Measurements from ENCODE around the gene PEX26. TPM values are rescaled to one million over a fixed set of nuclear protein-coding genes. Genes with fewer than 3 reads are reported as not detected.
"Not testable (repeated sequence)": the region's sequence is repeated elsewhere in the genome, so short reads cannot be mapped to it uniquely, and the experiment has no call there.

Gene PEX26
- 10 to 100 TPM; 51.3 to 68.3 (median 58.2) TPM for total RNA-seq

DNA sequence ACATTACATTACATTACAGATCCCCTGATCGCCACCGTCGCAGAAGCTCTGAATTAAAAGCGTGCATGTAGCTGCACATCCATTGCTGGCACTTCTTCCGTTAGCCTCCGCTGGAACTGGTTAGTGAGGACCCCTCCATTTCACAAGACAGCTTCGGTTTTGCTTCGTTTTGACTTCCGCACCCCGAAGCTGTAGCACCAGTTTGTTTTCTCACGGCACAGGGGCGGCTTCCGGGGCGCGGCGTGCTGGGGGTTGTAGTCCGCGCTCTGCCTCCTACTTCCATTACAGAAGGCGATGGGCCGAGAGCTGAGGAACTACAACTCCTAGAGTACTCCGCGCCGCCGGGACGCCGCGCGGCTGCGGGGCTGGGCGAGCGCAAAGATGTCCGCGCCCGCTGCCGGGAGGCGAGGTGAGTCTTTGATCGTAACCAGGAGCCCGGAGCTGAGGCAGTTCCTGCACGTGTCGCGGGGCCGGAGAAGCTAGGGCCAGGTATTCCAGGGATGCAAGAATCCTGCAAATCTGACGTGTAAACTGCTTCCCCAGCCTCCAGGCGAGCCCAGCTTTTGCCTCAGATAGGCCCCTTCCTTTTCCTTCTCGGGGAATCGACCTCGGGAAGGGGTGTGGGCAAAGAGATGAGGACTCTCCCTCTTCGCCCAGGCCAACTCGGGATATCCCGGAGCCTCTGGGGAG, at the start of gene PEX26:
Gene PEX26 (plus strand): TSS at position 352 of the 690 bp plus-strand sequence. CDS start 387 bp downstream, outside the sequence.
- H3K9me3 Mint-ChIP-seq = peaks cover 3% of the 10 kb centered on the region
- no peaks in the 10 kb centered on the region for H3K27me3 Mint-ChIP-seq (ENCODE audit: low read depth)
- peaks cover 33% of the 10 kb centered on the region for H3K36me3 Mint-ChIP-seq (ENCODE audit: insufficient read depth)
- DNase-seq = peak; percentile 89
- peak; percentile 99 to 100 for ATAC-seq
- peak within 1 kb of the TSS; percentile 98 for H3K4me3 Mint-ChIP-seq
- H3K4me1 Mint-ChIP-seq (ENCODE audit: low read depth) = peaks cover 50% of the 10 kb centered on the region

DNA sequence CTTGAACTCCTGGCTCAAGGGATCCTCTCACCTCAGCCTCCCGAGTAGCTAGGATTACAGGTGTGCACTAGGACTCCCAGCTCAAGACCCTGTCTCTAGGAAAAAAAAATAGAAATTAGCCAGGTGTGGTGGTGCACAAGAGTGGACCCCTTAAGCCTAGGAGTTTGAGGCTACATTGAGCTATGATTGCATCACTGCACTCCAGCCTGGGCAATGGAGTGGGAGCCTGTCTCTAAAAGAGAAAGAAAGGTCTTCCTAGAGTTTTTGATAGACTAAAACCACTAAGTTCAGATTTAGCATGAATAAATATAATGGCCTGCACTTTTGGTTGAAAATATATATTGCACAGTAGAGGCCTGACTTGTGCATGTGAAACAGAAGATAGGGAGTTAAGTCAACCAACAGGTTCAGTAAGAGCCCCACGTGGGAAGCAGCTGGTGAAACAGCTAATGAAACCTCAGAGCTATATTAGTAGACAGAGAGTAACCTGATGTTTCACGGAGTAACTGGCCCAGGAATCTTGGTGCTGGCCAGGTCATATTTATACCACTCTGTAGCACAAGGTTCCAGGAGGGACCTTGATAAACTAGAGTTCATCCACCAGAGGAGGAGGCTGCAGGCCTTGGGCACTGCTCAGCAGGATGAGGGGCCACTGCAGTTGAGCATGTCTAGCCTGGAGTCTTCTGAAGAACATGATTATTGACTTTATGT, 48.8 kb upstream of the PEX26 start:
- no peak for ATAC-seq
- peaks cover 29% of the 10 kb centered on the region for H3K27me3 Mint-ChIP-seq (ENCODE audit: low read depth)
- H3K4me3 Mint-ChIP-seq = no peak overlapping the region
- no peak for DNase-seq
- no peaks in the 10 kb centered on the region for H3K36me3 Mint-ChIP-seq (ENCODE audit: insufficient read depth)
- H3K9me3 Mint-ChIP-seq = no peaks in the 10 kb centered on the region
- peaks cover 7% of the 10 kb centered on the region for H3K4me1 Mint-ChIP-seq (ENCODE audit: low read depth)

DNA sequence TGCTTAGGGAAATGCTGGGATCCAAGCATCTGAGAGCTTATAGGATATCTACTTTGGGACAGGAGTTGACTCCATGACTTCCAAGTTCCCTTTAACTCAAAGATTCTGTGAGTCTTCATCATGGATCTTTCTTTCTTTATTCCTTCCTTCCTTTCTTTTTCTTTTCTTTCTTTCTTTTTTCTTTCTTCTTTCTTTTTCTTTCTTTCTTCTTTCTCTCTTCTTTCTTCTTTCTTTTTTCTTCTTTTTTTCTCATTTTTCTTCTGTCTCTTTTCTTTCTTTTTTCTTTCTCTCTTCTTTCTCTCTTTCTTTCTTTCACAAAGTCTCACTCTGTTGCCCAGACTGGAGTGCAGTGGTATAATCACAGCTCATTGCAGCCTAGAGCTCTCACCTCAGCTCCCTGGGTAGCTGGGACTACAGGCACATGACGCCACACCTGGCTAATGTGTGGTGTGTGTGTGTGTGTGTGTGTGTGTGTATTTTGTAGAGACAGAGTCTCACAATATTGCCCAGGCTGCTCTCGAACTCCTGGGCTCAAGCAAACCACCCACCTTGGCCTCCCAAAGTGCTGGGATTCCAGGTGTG, 48.0 kb upstream of the PEX26 start:
- Mint-ChIP-seq H3K4me1 (ENCODE audit: low read depth) (peaks cover 4% of the 10 kb centered on the region), H3K9me3 (no peaks in the 10 kb centered on the region), H3K27me3 (ENCODE audit: low read depth) (peaks cover 25% of the 10 kb centered on the region), H3K4me3 (no peak overlapping the region), H3K36me3 (ENCODE audit: insufficient read depth) (no peaks in the 10 kb centered on the region)
- no peak for DNase-seq
- ATAC-seq = no peak

DNA sequence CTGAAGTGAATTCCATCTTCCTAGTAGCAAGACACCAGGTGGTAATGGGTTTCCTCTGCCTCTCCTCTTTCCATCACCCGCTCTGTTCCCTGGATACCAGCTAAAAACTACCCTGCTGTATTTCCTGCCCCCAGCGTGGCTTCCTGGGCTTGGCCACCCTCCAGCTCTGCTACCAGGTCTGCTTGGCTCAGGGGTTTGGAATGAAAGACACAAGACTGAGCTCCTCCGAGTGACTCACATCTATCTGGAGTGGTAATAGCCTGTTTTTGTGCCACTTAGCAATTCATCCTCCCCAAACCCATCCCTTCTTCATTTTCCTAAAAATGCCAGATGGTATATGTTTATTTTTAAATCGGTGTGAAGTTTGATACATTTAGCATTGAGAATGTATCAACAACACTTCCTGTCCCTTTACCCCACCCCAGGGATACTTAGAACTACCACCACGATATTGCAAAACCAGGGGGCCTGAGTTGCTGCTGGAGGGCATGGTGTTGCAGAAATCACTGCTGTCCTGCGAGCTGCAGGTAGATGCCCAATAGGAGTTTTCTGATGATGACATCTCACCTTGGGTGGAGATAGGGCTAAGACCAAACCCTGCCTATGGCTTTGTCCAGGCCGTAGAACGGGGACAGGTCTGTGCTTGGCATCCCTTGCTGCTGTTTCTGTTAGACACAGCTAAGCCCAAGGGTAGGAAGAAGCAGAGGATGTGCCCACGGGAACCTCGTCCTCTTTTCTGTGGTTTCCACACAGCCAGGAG, 45.9 kb upstream of the PEX26 start:
- no peaks in the 10 kb centered on the region for H3K9me3 Mint-ChIP-seq
- no peaks in the 10 kb centered on the region for H3K36me3 Mint-ChIP-seq (ENCODE audit: insufficient read depth)
- H3K27me3 Mint-ChIP-seq (ENCODE audit: low read depth) = peaks cover 10% of the 10 kb centered on the region
- DNase-seq (no peak), ATAC-seq (no peak)
- H3K4me1 Mint-ChIP-seq (ENCODE audit: low read depth) = no peaks in the 10 kb centered on the region
- no peak overlapping the region for H3K4me3 Mint-ChIP-seq

DNA sequence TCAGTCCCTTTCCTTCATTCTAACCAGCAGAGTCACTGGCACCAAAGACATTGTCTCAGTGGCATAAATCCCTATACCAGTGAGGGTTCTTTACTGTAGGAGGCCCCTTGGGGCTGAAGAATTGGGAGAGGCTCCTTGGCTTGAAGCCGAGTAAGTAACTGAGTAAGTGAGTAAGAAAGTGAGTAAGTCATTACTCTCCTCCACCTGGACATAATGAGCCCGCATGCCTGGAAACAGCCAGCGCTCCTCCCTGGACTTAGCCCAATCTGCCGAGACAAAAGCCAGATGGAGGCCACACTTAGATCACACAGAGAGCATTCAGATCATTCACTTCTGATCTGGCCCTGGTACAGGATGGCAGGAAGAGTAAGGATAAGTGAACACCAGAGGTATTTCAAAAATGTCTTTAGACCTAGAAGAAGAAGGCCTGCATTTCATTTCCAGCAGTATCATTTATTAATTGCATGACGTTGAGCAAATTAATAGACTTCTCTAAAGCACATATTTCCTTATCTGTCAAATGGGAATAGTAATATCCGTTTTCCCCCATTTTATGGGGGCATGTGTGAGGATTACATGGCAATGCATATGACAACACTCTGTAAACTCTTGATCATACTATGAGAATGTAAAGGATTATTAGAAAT, 45.2 kb upstream of the PEX26 start:
- DNase-seq (no peak), ATAC-seq (no peak)
- H3K4me3 Mint-ChIP-seq = no peak overlapping the region
- H3K27me3 Mint-ChIP-seq (ENCODE audit: low read depth) = peaks cover 8% of the 10 kb centered on the region
- H3K9me3 Mint-ChIP-seq = no peaks in the 10 kb centered on the region
- no peaks in the 10 kb centered on the region for H3K4me1 Mint-ChIP-seq (ENCODE audit: low read depth)
- no peaks in the 10 kb centered on the region for H3K36me3 Mint-ChIP-seq (ENCODE audit: insufficient read depth)

DNA sequence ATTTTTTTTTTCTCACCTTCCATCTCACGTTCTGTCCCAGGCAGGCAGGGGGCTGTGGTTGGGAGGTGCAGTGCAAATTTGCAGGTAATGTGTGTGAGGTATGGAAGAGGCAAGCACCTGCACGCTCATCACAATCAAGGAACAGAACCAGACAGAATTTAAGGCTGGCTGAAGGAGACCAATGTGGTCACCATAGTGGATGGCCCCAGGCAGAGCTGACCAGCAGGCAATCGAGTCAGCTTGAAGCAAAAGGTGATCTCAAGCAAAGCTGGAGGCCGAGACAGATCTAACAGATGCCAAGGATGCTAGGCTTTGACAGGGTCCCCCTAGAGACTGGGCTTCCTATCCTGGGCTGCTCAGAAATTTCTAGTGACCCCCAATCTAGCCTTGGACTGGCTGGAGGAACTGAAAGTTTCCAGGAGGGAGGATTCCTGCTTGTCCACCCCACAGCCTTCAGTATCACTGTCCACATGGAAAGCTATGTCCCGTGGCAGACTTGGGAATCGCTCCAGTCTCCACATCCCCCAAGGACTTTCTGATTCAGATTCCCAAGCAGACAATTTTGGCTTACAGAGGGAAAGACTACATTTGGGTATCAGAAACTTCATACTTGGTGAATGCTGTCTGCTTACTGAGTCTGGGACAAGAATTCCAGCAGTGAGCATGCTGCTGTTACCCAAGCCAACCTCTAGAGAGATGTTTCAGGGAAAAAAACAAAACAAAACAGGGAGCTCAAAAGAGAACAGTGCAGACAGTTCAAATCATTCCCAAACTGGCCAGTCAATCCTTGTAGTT, 44.4 kb upstream of the PEX26 start:
- DNase-seq (no peak), ATAC-seq (no peak)
- Mint-ChIP-seq H3K9me3 (no peaks in the 10 kb centered on the region), H3K4me3 (no peak overlapping the region), H3K36me3 (ENCODE audit: insufficient read depth) (no peaks in the 10 kb centered on the region), H3K27me3 (ENCODE audit: low read depth) (peaks cover 7% of the 10 kb centered on the region), H3K4me1 (ENCODE audit: low read depth) (no peaks in the 10 kb centered on the region)

DNA sequence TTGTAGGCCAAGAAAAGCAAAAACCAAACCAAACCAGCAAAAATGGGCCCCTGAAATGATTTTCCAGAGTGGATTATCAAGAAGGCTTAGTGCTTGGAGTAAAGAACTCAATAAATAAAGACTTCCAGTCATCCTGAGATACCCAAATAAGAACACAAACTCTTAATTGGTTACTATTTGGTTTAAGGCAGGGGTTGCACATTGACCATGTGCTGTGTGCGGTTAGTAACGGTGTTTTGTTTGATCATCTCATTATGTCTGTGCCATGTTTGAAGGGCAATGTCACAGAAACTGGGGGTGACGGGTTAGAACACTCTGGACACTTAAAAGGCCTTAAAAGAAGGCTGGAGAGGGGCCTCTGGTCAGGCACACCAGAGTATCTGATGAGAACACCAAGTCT, 43.7 kb upstream of the PEX26 start:
- DNase-seq = no peak
- no peak for ATAC-seq
- no peak overlapping the region for H3K4me3 Mint-ChIP-seq
- H3K36me3 Mint-ChIP-seq (ENCODE audit: insufficient read depth) = no peaks in the 10 kb centered on the region
- H3K4me1 Mint-ChIP-seq (ENCODE audit: low read depth) = no peaks in the 10 kb centered on the region
- H3K27me3 Mint-ChIP-seq (ENCODE audit: low read depth) = peaks cover 8% of the 10 kb centered on the region
- no peaks in the 10 kb centered on the region for H3K9me3 Mint-ChIP-seq

DNA sequence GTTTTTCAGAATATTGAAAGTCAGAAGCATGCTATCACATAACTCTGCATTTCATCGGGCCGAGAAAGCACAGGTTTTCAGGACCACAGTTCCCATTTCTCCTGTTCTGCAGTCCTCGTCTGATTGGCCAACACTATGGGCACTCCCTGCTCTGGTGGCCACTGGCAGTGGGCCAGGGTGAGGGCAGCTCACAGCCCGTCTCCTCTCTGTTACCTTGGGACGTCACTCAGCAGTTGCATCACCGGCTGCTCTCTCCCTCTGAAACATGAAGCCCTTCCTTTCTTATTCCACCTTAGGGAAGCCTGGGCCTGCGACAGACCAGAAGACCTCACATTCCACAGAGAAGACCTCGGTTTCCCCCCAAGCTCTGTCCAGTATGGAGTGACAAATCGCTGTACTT, 42.0 kb upstream of the PEX26 start:
- H3K4me3 Mint-ChIP-seq = no peak overlapping the region

DNA sequence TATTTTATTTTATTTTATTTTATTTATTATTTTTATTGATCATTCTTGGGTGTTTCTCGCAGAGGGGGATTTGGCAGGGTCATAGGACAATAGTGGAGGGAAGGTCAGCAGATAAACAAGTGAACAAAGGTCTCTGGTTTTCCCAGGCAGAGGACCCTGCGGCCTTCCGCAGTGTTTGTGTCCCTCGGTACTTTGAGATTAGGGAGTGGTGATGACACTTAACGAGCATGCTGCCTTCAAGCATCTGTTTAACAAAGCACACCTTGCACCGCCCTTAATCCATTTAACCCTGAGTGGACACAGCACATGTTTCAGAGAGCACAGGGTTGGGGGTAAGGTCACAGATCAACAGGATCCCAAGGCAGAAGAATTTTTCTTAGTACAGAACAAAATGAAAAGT, 36.9 kb upstream of the PEX26 start:
- not testable (repeated sequence) for H3K4me1 Mint-ChIP-seq (ENCODE audit: low read depth); ATAC-seq; H3K4me3 Mint-ChIP-seq; DNase-seq; H3K9me3 Mint-ChIP-seq; H3K27me3 Mint-ChIP-seq (ENCODE audit: low read depth); H3K36me3 Mint-ChIP-seq (ENCODE audit: insufficient read depth)

More for the DNA sequence above, 42.0 kb upstream of the PEX26 start:
- DNase-seq (no peak), ATAC-seq (no peak)
- Mint-ChIP-seq H3K4me1 (ENCODE audit: low read depth) (no peaks in the 10 kb centered on the region), H3K9me3 (no peaks in the 10 kb centered on the region), H3K36me3 (ENCODE audit: insufficient read depth) (no peaks in the 10 kb centered on the region), H3K27me3 (ENCODE audit: low read depth) (peaks cover 10% of the 10 kb centered on the region)

DNA sequence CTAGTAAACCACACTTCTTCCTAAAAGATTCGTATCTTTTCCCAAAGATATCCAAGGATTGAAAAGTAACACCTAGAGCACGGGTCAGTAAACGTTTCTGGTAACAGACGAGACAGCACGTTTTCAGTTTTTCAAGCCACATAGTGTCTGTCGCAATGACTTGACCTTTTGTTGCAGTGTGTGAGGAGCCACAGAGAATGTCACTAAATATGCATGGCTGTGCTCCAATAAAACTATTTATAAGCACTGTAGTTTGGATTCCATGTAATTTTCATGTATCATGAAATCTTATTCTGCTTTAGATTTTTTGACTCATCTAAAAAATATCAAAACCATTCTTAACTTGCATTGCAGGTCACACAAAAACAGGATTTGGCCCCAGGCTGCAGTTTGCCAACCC, 35.1 kb upstream of the PEX26 start:
- H3K4me3 Mint-ChIP-seq = no peak overlapping the region
- no peak for ATAC-seq
- no peaks in the 10 kb centered on the region for H3K9me3 Mint-ChIP-seq
- H3K27me3 Mint-ChIP-seq (ENCODE audit: low read depth) = peaks cover 6% of the 10 kb centered on the region
- no peaks in the 10 kb centered on the region for H3K4me1 Mint-ChIP-seq (ENCODE audit: low read depth)
- no peak for DNase-seq
- no peaks in the 10 kb centered on the region for H3K36me3 Mint-ChIP-seq (ENCODE audit: insufficient read depth)

DNA sequence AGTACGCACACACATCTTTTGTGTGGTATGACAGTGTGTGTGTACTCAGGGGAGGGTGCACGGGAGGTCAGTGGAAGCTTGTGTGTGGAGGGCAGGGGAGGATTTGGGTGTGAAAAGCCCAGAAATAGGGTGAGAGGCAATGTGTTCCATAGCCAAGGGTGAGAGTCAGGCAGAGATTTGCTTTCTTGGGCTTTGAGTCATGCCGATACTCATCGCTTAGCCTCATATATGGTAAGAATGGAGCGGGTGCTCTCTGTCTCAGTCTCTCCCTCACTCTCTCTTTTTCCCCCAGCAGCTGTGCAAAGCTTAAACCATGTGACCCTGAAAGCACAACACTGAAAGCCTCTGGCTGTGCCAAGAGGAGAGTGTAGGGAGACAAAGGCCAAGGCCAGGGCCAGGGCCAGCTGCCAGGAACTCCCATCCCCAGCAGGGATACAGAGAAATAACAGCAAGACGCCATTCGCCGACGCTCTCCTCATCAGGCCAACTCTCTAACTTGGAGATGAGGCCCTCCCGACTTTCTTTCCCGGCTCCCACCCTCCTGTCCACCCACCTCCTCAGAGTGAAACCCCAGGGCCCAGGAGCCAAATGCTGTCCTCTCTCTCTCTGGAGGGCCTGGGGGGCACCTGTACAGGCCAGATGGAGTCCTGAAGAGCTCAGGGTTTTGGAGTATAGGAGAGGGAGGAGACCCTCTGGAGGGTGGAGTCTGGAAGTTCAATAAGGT, 33.1 kb upstream of the PEX26 start:
- H3K4me1 Mint-ChIP-seq (ENCODE audit: low read depth) = no peaks in the 10 kb centered on the region
- no peaks in the 10 kb centered on the region for H3K36me3 Mint-ChIP-seq (ENCODE audit: insufficient read depth)
- peaks cover 7% of the 10 kb centered on the region for H3K27me3 Mint-ChIP-seq (ENCODE audit: low read depth)
- no peaks in the 10 kb centered on the region for H3K9me3 Mint-ChIP-seq
- DNase-seq = no peak
- no peak for ATAC-seq
- no peak overlapping the region for H3K4me3 Mint-ChIP-seq

DNA sequence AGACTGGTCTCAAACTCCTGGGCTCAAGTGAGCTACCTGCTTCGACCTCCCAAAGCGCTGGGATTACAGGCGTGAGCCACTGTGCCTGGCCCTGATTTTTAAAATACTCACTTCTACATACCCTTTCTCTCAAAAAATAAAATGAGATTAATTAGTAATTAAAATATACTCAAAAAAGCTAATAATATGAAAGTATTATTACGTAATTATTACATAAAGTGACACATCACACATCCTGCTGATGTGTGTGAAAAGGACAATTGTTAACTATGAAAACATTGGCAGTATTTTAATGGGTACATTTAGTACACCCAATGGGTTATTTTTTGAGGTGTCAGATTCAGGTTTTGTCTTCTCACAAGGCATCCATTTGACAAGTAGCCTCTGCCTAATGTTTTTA, 32.0 kb upstream of the PEX26 start:
- H3K27me3 Mint-ChIP-seq (ENCODE audit: low read depth) = peaks cover 7% of the 10 kb centered on the region
- DNase-seq = no peak
- H3K9me3 Mint-ChIP-seq = no peaks in the 10 kb centered on the region
- ATAC-seq = no peak
- H3K36me3 Mint-ChIP-seq (ENCODE audit: insufficient read depth) = no peaks in the 10 kb centered on the region
- no peak overlapping the region for H3K4me3 Mint-ChIP-seq
- H3K4me1 Mint-ChIP-seq (ENCODE audit: low read depth) = no peaks in the 10 kb centered on the region

DNA sequence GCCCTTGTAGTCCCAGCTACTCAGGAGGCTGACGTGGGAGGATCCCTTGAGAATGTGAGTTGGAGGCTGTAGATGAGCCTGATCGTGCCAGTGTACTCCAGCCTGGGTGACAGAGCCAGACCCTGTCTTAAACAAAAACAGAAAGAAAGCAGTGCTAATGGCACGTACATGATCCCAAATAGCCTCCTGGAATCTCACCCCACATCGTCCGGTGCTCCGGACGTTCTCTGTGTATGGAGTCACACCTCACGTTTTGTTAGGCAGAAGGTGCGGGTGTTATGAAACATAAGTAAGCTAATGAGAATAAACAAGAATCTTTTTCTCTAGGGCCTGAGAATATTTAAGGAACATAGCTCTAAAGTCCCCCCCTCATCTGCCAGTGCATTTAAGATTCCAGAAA, 29.7 kb upstream of the PEX26 start:
- H3K9me3 Mint-ChIP-seq = no peaks in the 10 kb centered on the region
- H3K4me1 Mint-ChIP-seq (ENCODE audit: low read depth) = no peaks in the 10 kb centered on the region
- DNase-seq = no peak
- no peak for ATAC-seq
- no peak overlapping the region for H3K4me3 Mint-ChIP-seq
- peaks cover 7% of the 10 kb centered on the region for H3K27me3 Mint-ChIP-seq (ENCODE audit: low read depth)
- no peaks in the 10 kb centered on the region for H3K36me3 Mint-ChIP-seq (ENCODE audit: insufficient read depth)

Data from activated T-cell treated with anti-CD3 and anti-CD28 coated beads, Interleukin-2, amount 50 U/mL, for 4 hours (primary cell).